Airway epithelial cell (primary cell): Measurements from ENCODE around the gene SCG5. TPM values are rescaled to one million over a fixed set of nuclear protein-coding genes. Genes with fewer than 3 reads are reported as not detected.

Experiments
- total RNA-seq: library from RNA; depleted of rRNA; stranded (reverse); fragments of >200 nt; gene quantifications from 2 replicates; pipeline ENCODE4 v1.2.3, GENCODE V29; 2015

SCG5 gene, protein sequence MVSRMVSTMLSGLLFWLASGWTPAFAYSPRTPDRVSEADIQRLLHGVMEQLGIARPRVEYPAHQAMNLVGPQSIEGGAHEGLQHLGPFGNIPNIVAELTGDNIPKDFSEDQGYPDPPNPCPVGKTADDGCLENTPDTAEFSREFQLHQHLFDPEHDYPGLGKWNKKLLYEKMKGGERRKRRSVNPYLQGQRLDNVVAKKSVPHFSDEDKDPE
- total RNA-seq = 1.3 and 4.4 TPM in 2 replicates

DNA sequence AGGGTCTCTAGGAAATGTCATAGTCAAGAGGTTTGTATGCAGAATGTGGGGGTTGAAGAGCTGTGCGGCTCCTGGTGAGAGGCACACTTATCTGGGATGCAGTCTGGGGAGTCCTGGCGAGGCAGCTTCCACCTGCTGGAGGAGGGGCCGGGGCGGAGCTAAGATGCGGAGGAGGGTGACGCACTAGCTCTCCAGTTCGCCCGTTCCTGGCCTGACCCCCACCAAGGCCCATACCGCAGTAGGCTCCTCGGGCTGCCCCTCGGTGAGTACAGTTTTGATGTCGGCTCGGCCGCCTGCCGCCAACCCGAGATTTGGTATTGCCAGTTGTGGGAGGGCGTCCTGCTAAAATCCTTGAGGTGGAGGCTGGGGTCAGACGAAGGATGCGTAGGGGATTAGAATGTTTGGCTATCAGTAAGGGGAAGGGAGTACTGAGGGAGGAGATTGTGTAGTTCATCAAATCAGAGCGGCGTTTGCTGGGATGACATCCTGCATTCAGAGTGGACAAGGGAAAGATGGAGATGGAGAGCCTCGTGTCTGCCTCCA is at the start of gene SCG5:
SCG5 (plus strand) TSS at position 194 of the 543 bp plus-strand sequence. CDS start 1,883 bp downstream, outside the sequence.

DNA sequence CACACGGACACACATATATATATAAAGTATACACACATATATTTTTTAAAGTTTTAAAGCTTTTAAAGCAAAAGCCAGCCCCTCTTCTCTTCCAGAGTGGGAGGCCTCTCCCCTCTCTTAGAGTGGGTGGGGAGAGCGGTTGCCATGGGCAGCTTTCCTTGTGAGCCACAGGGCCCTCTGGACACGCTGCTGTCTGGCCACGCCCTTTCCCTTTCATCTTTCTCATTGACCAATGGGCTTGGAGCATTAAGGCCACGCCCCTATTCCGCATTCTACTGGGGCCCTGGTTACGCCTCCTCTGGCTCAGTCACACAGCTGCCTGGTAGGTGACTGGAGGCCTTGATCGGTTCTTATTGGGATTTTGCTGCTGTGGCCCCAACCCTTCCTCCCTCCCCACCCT is 48.4 kb upstream of the SCG5 start, which contains the start of gene GOLGA8N:
GOLGA8N (plus strand) TSS at position 306 of the 400 bp plus-strand sequence.

DNA sequence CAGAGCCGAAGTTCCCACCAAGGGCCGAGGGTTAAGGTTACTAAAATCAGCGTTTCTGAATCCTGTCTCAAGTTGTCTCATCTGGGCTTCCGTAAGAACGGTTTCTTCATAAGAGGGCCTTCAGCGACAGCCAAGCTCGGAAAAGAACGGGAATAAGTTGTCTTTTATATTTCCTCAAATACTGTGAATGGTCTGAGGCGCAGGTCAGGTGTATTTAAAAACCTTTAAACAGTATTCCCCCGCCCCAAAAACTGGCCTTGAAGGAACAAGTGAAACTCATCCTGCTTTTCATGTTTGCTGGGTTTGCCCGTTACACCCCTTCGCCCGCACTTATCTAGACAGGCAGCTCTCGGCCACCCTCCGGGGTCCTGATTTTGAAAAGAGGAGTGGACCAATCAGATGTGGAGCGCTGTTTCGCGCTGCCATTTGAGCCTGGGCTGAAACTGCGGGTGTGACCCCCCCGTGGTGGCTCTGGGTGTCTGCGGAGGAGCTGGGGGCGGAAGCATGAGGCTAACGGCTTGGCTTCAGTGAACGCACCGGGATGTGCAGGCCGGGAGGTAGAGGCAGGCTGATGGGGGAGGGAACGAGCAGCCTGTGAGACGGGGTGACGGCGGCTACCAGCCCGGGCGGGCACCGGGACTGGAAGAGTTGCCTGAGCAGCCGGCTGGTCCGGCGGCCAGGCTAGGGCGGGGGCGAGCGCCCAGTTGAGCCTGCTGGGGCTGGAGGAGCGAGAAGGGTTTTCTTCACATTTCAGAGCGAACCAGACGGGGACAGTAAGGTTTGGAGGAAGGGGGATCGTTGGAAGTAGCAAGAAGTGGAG is 26.2 kb upstream of the SCG5 start, which contains the start of gene ARHGAP11A:
ARHGAP11A (plus strand) TSS at position 454 of the 820 bp plus-strand sequence. CDS start 708 bp downstream, outside the sequence.

DNA sequence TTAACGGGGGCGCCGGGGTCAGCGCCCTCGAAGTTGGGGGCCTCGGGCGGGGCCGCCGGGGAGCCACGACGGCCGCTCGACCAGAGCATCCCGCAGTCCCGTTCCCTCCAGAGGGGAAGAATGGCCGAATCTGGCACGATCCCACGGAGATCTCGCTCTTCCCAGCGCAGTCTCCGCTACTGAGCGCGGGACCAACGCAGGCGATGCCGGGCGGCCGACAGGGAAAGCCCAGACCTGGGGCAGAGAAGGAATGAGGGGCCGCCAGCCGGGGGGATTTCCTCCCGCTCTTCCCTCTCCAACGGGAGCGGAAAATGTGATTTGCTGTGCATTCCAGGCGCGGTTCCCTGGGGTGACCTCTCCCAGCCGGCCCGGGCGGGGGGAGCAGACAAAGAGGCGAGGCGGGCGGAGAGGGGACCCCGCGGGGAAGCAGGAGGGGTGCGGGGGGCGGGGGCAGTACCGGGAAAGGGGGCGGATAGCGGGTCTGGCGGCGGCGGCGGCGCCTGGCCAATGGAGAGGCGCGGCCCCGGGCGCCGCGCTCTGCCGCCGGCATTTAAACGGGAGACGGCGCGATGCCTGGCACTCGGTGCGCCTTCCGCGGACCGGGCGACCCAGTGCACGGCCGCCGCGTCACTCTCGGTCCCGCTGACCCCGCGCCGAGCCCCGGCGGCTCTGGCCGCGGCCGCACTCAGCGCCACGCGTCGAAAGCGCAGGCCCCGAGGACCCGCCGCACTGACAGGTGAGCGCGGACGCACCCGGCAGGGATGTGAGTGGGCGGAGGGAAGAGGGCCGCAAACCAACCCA is 76.1 kb downstream of the SCG5 start, which contains the start of gene GREM1:
GREM1 (plus strand) TSS at position 579 of the 801 bp plus-strand sequence. CDS start 12,687 bp downstream, outside the sequence.

Other genes starting within 250 kb of the SCG5 start
- gene GOLGA8K, start 238.4 kb upstream of the SCG5 start, total RNA-seq = 0.07 TPM in 1 of 2 replicates, not detected in the other
- gene GOLGA8O, start 186.1 kb upstream of the SCG5 start, total RNA-seq = not detected in 2 replicates
- gene GOLGA8N, start 48.3 kb upstream of the SCG5 start, total RNA-seq = 0.65 and 1.4 TPM in 2 replicates
- gene ARHGAP11A, start 26.2 kb upstream of the SCG5 start, total RNA-seq = 14.6 and 19.1 TPM in 2 replicates
- gene GREM1, start 76.3 kb downstream of the SCG5 start, total RNA-seq = 0.23 and 0.92 TPM in 2 replicates